Stimulated activated naive CD4-positive, alpha-beta T cell (primary cell): ENCODE results near the gene RNPEPL1.

Experiments used
- DNase-seq, 6 experiments: peaks; one replicate each; lab custom pipeline; 2025; lab: John Stamatoyannopoulos, UW

Gene RNPEPL1

DNA sequence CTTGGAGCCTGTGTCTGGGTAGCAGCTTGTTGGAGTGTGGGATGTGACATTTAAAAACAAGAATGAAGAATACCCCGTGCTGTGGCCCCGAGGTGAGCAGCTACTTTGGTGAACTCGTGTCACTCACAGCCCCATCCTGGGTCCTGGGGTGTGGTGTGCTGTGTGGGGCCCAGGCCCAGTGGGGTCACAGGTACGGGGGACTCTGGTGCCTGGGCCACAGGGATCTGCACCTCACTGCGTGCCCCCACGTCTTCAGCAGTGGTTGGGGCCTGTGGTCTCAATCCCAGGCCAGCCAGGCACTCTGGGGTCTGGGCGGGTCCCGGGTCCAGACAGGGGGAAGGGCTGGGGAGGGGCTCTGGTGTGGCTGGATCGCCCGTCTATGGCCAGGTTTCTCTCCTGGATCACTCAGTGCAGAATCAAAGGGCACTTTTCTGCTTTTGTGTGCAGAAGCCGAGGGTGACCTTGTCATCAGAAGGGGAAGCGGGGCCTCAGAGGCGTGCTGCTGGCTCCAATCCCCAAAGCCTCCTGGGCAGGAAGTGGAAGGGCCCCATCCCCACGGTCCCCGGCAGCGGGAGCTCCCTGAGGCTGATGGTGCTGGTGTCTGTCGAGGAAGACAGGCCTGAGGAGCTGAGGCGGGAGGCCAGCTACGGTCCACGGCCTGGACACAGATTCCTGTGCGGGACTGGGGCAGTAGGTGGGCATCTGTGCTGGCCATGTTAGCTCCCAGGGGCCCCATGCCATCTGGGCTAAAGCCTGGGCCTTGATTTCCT lies 58.4 kb downstream of the RNPEPL1 start:
- peak in 2 of 6 experiments; percentile 8 to 9 for DNase-seq

DNA sequence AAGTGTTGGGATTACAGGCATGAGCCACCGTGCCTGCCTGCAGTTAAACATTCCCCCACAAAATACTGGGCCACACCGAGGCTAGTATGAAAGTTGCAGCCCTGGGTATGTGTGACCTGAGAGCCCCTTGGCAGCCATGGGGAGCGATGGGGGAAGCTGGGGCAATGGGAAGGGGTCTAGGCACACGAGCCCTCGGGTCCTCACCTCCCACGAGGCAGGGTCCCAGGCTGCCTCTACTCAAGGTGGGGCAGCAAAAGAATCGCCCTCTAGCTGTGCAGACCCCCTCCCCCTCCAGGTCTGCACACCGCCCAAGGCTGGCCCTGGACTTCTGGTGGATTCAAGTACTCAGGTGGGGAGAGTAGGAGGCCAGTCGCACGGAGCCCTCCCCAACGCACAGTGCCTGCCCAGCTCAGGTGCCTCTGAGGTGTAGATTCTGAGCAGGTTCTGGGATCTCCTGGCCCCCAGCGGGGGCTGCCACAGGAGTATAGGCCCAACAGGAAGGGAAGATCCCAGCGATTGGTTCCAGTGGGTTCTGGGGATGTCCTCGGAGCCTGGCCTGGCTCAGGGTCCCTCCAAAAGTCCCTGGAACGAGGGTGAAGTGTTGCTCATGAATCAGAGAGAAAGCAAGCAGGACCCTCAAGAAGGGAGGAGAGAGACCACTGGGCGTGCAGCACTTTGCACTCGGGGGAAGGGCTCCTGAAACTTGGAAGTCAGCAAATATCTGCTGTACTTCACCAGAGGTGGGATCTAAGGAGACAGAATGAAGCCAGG lies 59.6 kb downstream of the RNPEPL1 start:
- DNase-seq: no peak

DNA sequence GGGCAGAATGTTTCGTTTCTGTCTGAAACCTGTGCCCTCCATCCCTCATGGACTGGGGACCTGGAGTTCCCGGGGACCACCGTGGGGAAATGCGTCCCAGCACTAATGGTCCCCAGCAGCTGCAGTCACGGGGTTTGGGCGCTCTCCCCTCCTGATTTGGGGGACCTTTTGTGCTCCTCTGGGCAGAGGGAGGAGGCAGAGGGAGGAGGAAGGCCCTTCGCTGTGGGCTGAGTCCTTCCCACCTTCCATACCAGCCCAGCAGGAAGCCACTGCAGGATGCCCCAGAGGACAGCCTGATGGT lies 60.2 kb downstream of the RNPEPL1 start:
- DNase-seq: no peak

DNA sequence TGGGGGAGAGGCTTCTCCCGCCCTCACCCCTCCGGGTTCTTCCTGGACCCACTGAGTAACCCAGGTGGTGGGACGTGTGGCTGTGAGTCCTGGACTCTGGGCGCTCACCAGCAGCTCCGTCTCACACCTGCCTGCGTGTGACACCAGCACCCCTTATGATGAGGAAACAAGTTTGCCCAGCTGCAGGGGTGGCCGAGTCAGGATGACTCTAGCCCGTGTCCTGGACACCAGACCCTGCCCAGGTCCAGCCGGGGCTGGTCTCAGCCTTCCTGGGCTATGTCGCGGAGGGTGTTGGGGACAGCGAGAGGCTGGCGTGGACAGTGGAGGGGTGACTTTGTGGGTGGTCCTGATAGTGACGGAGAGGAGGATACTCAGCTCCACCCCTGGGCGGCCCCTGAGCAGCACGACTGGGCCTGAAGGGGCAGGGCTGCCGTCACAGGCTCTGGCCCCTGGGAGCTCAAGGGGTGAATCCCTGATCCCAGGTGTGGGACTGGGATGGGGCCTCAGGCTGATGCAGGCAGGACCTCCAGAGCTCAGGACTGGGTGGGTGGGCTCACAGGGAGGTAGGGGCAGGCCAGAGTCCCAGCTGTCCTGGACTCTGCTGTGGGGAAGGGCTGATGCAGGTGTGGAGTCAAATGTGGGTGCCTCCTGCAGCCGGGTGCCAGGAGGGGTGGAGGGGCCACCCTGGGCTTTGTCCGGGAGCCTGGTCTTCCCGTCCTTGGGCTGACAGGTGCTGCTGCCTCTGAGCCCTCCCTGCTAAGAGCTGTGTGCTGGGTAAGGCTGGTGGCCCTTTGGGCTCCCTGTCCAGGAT lies 60.7 kb downstream of the RNPEPL1 start:
- DNase-seq: no peak

DNA sequence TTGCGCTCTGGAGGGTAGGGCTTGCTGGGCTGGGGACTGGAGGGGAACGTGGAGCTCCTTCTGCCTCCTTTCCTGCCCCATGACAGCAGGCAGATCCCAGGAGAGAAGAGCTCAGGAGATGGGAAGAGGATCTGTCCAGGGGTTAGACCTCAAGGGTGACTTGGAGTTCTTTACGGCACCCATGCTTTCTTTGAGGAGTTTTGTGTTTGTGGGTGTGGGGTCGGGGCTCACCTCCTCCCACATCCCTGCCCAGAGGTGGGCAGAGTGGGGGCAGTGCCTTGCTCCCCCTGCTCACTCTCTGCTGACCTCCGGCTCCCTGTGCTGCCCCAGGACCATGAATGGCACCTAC lies 61.3 kb downstream of the RNPEPL1 start:
- no peak for DNase-seq

DNA sequence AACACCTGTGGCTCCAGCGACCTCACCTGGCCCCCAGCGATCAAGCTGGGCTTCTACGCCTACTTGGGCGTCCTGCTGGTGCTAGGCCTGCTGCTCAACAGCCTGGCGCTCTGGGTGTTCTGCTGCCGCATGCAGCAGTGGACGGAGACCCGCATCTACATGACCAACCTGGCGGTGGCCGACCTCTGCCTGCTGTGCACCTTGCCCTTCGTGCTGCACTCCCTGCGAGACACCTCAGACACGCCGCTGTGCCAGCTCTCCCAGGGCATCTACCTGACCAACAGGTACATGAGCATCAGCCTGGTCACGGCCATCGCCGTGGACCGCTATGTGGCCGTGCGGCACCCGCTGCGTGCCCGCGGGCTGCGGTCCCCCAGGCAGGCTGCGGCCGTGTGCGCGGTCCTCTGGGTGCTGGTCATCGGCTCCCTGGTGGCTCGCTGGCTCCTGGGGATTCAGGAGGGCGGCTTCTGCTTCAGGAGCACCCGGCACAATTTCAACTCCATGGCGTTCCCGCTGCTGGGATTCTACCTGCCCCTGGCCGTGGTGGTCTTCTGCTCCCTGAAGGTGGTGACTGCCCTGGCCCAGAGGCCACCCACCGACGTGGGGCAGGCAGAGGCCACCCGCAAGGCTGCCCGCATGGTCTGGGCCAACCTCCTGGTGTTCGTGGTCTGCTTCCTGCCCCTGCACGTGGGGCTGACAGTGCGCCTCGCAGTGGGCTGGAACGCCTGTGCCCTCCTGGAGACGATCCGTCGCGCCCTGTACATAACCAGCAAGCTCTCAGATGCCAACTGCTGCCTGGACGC lies 61.9 kb downstream of the RNPEPL1 start:
- DNase-seq: no peak
